Prostate gland (tissue), 2 donors: ENCODE measurements around the gene DNAH3.

Experiments used
- POLR2A ChIP-seq: fragments of 450-650 bp; IDR thresholded peaks from one replicate; pipeline ENCODE4 v1.6.1; 2016; ENCODE audit warnings: antibody characterized with exemption, mild to moderate bottlenecking
- TF ChIP-seq, protein P1 (sequence below), 4 experiments: fragments of 200-600 bp in 2 of 4; fragments of 450-650 bp in 2 of 4; sonication (generic) in 2 of 4; IDR thresholded peaks; 1 replicate in 3 of 4; 2 replicates in 1 of 4; pipeline ENCODE4 v1.5.1; 2016 to 2019; ENCODE audit warnings: antibody characterized with exemption in 4 of 4, mild to moderate bottlenecking in 2 of 4, moderate library complexity in 2 of 4

DNA sequence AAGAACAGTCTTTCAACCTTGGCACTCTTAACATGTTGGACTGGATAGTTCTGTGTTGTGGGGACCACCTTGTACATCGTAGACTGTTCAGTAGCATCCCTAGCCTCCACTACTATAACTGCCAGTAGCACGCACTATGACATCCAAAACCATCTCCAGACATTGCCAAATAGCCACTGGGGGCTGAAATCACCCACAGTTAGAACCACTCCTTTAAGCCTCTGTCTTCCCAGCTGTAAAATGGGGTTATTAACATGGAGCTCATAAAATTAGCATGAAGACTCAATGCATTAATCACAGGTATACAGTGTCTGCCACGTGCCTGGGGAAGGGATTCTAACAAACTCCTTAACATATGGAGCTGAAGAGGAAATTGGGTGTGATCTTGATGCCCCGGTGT, 200.4 kb downstream of the DNAH3 start:
- TF ChIP-seq POLR2A, result no peak
- TF ChIP-seq, protein P1, sequence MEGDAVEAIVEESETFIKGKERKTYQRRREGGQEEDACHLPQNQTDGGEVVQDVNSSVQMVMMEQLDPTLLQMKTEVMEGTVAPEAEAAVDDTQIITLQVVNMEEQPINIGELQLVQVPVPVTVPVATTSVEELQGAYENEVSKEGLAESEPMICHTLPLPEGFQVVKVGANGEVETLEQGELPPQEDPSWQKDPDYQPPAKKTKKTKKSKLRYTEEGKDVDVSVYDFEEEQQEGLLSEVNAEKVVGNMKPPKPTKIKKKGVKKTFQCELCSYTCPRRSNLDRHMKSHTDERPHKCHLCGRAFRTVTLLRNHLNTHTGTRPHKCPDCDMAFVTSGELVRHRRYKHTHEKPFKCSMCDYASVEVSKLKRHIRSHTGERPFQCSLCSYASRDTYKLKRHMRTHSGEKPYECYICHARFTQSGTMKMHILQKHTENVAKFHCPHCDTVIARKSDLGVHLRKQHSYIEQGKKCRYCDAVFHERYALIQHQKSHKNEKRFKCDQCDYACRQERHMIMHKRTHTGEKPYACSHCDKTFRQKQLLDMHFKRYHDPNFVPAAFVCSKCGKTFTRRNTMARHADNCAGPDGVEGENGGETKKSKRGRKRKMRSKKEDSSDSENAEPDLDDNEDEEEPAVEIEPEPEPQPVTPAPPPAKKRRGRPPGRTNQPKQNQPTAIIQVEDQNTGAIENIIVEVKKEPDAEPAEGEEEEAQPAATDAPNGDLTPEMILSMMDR (IDR thresholded peaks at IDR 0.05), result no peak
